ENCODE results near the gene KDM4B. TPM values are rescaled to one million over a fixed set of nuclear protein-coding genes. Genes with fewer than 3 reads are reported as not detected.

Gene KDM4B
- total and polyA plus RNA-seq, 9 of the 15 experiments (the other 6 are each of a cell fraction or from before 2014, with no cell fraction given): 0.21 to 29.9 (median 7.3) TPM

- TF ChIP-seq ZMIZ1 (IDR thresholded peaks at IDR 0.05; ENCODE audit: low read depth in 2 of 2, low read length in 2 of 2): no peak
Measured at GRCh38 chr19:5014941-5015340, 46.0 kb downstream of the KDM4B start (continued).

GRCh38 chr19:5016268-5016667 lies 47.4 kb downstream of the KDM4B start:
- Histone ChIP-seq H3K79me2 (ENCODE audit: control insufficient read depth, insufficient read depth, low read length) (peaks cover 48% of the 10 kb centered on the region; the same call in 2 of the 3 replicates), H3K4me3 (no peak overlapping the region), H3K9me3 (replicated peaks; ENCODE audit: control insufficient read depth, insufficient read depth, low read depth, low read length) (peaks cover 6% of the 10 kb centered on the region), H3K27me3 (ENCODE audit: control insufficient read depth in 2 of 2, insufficient read depth in 2 of 2, low read length in 2 of 2) (no peaks in the 10 kb centered on the region), H3K4me1 (replicated peaks in 1 of 2; ENCODE audit: control insufficient read depth in 2 of 2, insufficient read depth in 2 of 2, low read length in 2 of 2) (peaks cover 0 to 33% of the 10 kb centered on the region in 2 experiments; a peak in 2 of 5 replicates), H2AFZ (ENCODE audit: low read depth, low read length) (no peak overlapping the region), H3K9ac (ENCODE audit: insufficient read depth in 1 of 2, low read depth in 2 of 2, low read length in 2 of 2) (no peak overlapping the region), H4K20me1 (replicated peaks; ENCODE audit: control insufficient read depth, insufficient read depth, low read length) (peaks cover 7% of the 10 kb centered on the region), H3K4me2 (ENCODE audit: insufficient read depth, low read length) (no peak overlapping the region), H3K9me1 (ENCODE audit: control insufficient read depth, insufficient read depth, low read length) (peaks cover 6% of the 10 kb centered on the region), H3K36me3 (ENCODE audit: control insufficient read depth, insufficient read depth, low read length) (peaks cover 25% of the 10 kb centered on the region; the same call in 2 of the 3 replicates), H3K27ac (ENCODE audit: extremely low read depth, low read depth, low read length) (no peak overlapping the region)
- no TSS peak for BruUV-seq (replicated peaks)
- in situ Hi-C loops (cut with MboI): no loop called here
- ATAC-seq: no peak
- CTCF ChIA-PET (ENCODE audit: low intra/inter-chr PET ratio): no interaction called here
- 82% methylated on average over 12 of the region's 16 CpGs for WGBS (ENCODE audit: insufficient coverage, low coverage, missing lambda C conversion rate)
- FAIRE-seq: no peak
- intact Hi-C loops (cut with micrococcal nuclease): no loop called here
- POLR2A ChIA-PET: interaction anchor here (1.2 kb wide), 1 partner anchor 11 kb away, joined by 4 read pairs; no protein-coding TSS in a partner anchor
- no peak for DNase-seq (ENCODE audit: extremely low read depth in 1 of 4, low spot score in 3 of 4)
- TF ChIP-seq ZKSCAN1 (IDR thresholded peaks at IDR 0.05; ENCODE audit: low read depth, low read length) (no peak), TRIM24 (IDR thresholded peaks at IDR 0.05) (no peak), SIN3A (IDR thresholded peaks at IDR 0.05; ENCODE audit: borderline replicate concordance in 2 of 2, control insufficient read depth in 1 of 2, low read depth in 2 of 2, low read length in 2 of 2) (no peak), MTA3 (IDR thresholded peaks at IDR 0.05; ENCODE audit: borderline replicate concordance) (no peak), ZNF785 (CRISPR knock-in tag; IDR thresholded peaks at IDR 0.05) (no peak), BCOR (IDR thresholded peaks at IDR 0.05) (no peak), CBX8 (IDR thresholded peaks at IDR 0.05; ENCODE audit: borderline replicate concordance, extremely low read depth, low read depth, low read length, poor library complexity, severe bottlenecking) (no peak), PTTG1 (tag; IDR thresholded peaks at IDR 0.05; ENCODE audit: low read depth) (no peak), POLR2B (IDR thresholded peaks at IDR 0.05; ENCODE audit: low read depth, partially characterized antibody) (no peak), EP400 (IDR thresholded peaks at IDR 0.05) (no peak), ZNF445 (CRISPR knock-in tag; IDR thresholded peaks at IDR 0.05; ENCODE audit: low read depth) (no peak), IFI16 (CRISPR knock-in tag; IDR thresholded peaks at IDR 0.05) (no peak), ELK3 (CRISPR knock-in tag; IDR thresholded peaks at IDR 0.05) (no peak), THRB (CRISPR knock-in tag; conservative IDR thresholded peaks at IDR 0.05) (no peak), CHCHD3 (CRISPR knock-in tag; IDR thresholded peaks at IDR 0.05) (no peak), ZNF217 (CRISPR knock-in tag; IDR thresholded peaks at IDR 0.05) (no peak)
